SK-N-SH treated with all-trans-retinoic acid at 6 μM for 48 hours (cell line): ENCODE measurements around the gene RSAD2.

Source experiments
- ARNTL ChIP-seq: fragments of 450-650 bp; formaldehyde crosslinking; IDR thresholded peaks from 2 replicates; pipeline ENCODE4 v1.5.0; 2020; ENCODE audit warnings: low read depth, mild to moderate bottlenecking, moderate library complexity, borderline replicate concordance
- ISL1 ChIP-seq: fragments of 250-450 bp; sonication (Bioruptor Pico); IDR thresholded peaks from 2 replicates; pipeline ENCODE4 v2.1.2; 2022; ENCODE audit warnings: mild to moderate bottlenecking, moderate library complexity
- POU6F1 ChIP-seq: fragments of 250-450 bp; sonication (Bioruptor Pico); IDR thresholded peaks from 2 replicates; pipeline ENCODE4 v1.8.0; 2021; ENCODE audit warnings: low read depth, mild to moderate bottlenecking, moderate library complexity, borderline replicate concordance
- RARB ChIP-seq: fragments of 250-450 bp; sonication (Bioruptor Pico); IDR thresholded peaks from 2 replicates; pipeline ENCODE4 v1.8.0; 2021; ENCODE audit warnings: mild to moderate bottlenecking, moderate library complexity
- SNAI2 ChIP-seq: fragments of 250-450 bp; sonication (Bioruptor Pico); IDR thresholded peaks from 2 replicates; pipeline ENCODE4 v1.5.0; 2020; ENCODE audit warnings: mild to moderate bottlenecking, moderate library complexity
- TCF4 ChIP-seq: fragments of 250-450 bp; sonication (Bioruptor Pico); IDR thresholded peaks from 2 replicates; pipeline ENCODE4 v1.8.0; 2021; ENCODE audit warnings: mild to moderate bottlenecking, moderate library complexity, borderline replicate concordance
- TOX ChIP-seq: fragments of 250-450 bp; sonication (Bioruptor Pico); IDR thresholded peaks from 2 replicates; pipeline ENCODE4 v1.8.0; 2021; ENCODE audit warnings: mild to moderate bottlenecking, moderate library complexity, borderline replicate concordance
- ZFP30 ChIP-seq: fragments of 450-650 bp; formaldehyde crosslinking; IDR thresholded peaks from 2 replicates; pipeline ENCODE4 v1.5.0; 2022; ENCODE audit warnings: mild to moderate bottlenecking, moderate library complexity
- ZNF70 ChIP-seq: fragments of 450-650 bp; formaldehyde crosslinking; IDR thresholded peaks from 2 replicates; pipeline ENCODE4 v1.5.0; 2020; ENCODE audit warnings: mild to moderate bottlenecking, moderate library complexity
- ZNF8 ChIP-seq: fragments of 450-650 bp; formaldehyde crosslinking; IDR thresholded peaks from 2 replicates; pipeline ENCODE4 v1.5.0; 2020; ENCODE audit warnings: mild to moderate bottlenecking, moderate library complexity

DNA sequence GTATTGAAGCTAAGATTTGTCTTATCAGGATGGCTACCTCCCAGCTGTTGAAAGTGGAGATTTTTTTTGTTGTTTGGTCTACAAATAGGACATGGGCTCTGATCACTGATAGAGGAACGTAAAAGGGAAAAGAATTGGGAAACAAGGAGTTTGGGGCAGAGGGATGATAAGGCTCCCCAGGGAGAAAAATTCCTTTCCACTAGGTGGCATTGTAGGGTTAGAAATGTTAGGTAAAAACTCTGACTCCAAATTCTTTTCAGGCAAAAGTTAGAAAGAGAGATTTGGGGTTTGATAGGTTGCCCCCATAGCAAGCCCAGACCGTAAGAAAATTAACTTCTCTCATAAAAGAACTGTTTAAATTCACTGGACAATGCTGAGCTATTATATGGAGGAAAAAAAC, 31.7 kb upstream of the RSAD2 start:
- TF ChIP-seq ZNF70 (CRISPR knock-in tag) (no peak), ZFP30 (CRISPR knock-in tag) (no peak), ARNTL (CRISPR knock-in tag) (no peak), TCF4 (CRISPR knock-in tag) (no peak), RARB (CRISPR knock-in tag) (no peak), POU6F1 (CRISPR knock-in tag) (no peak), ZNF8 (no peak), TOX (CRISPR knock-in tag) (no peak), SNAI2 (no peak), ISL1 (CRISPR knock-in tag) (no peak)
